ENCODE results near the gene FAAP100.

DNA sequence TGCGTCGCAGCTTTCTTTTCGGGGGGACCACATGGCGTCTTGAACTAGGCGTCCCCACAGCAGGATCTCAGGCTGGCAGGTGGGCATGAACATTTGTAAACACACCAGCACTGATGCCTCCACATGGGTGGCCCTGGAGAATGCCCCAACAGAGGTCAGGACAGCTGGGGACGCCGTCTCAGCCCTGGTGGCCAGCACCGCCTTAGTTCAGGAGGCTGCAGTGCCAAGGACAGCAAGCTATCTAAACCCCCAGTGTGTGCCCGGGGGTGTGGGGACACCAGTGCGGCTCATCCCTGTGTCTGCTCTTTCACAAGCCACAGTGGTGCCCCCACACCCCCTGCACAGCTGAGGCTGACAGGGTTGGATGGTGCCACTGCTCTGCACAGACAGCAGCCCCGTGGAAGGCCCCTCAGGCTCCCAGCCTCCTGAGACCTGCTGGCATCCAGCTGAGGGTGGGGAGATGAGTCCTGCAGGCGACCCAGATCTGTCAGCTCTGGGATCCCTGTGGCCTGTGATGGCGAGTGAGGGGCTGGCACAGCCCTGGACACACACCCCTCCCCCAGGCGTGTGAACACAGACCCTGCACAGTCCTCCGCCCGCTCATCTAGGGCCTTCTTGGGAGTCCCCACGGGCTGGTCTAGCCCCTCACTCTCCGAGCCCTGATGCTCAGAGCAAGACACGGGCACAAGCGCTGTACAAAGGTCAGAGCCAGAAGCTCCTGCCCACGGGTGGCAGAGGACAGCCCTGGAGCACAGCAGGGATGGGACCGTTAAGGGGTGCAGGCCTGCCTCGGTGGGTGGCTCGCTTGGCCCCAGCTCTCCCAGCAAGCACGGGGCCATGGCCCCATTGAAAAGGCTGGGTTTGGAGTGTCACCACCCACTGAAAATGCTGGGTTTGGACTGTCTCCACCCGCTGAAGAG is 13.2 kb downstream of the FAAP100 start:
- TF ChIP-seq, protein P1, sequence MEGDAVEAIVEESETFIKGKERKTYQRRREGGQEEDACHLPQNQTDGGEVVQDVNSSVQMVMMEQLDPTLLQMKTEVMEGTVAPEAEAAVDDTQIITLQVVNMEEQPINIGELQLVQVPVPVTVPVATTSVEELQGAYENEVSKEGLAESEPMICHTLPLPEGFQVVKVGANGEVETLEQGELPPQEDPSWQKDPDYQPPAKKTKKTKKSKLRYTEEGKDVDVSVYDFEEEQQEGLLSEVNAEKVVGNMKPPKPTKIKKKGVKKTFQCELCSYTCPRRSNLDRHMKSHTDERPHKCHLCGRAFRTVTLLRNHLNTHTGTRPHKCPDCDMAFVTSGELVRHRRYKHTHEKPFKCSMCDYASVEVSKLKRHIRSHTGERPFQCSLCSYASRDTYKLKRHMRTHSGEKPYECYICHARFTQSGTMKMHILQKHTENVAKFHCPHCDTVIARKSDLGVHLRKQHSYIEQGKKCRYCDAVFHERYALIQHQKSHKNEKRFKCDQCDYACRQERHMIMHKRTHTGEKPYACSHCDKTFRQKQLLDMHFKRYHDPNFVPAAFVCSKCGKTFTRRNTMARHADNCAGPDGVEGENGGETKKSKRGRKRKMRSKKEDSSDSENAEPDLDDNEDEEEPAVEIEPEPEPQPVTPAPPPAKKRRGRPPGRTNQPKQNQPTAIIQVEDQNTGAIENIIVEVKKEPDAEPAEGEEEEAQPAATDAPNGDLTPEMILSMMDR (IDR thresholded peaks at IDR 0.05): no peak
- TF ChIP-seq POLR2A (IDR thresholded peaks at IDR 0.05): no peak

Data from right lobe of liver (tissue), 4 donors.